Bronchial epithelial cell (primary cell): ENCODE measurements around the gene TLE5. TPM values are rescaled to one million over a fixed set of nuclear protein-coding genes. Genes with fewer than 3 reads are reported as not detected.
A peak's percentile ranks its signal among the peaks of the same experiment; 100 is the strongest.

ENCODE experiments used
- DNase-seq: peaks from one replicate; pipeline ENCODE4 v3.0.0-alpha.2; 2010; ENCODE audit warnings: low read depth
- FAIRE-seq: peaks from 2 replicates; lab custom pipeline; 2011; peaks lifted over from hg19 to GRCh38; lab: Jason Lieb, UNC
- H3K27me3 ChIP-seq: 2 replicates; pipeline ENCODE4 v1.5.1; 2011; ENCODE audit warnings: low read length; ENCODE audit not compliant: control insufficient read depth, insufficient read depth
- H3K36me3 ChIP-seq: 2 replicates; pipeline ENCODE4 v1.5.1; 2011; ENCODE audit warnings: low read length; ENCODE audit not compliant: control insufficient read depth, insufficient read depth
- H3K4me3 ChIP-seq: 2 replicates; pipeline ENCODE4 v1.5.1; 2011; ENCODE audit warnings: mild to moderate bottlenecking, low read depth, low read length, control low read depth
- CTCF ChIP-seq: IDR thresholded peaks from 2 replicates; pipeline ENCODE4 v1.5.1; 2011; ENCODE audit warnings: mild to moderate bottlenecking, moderate library complexity, low read length, control low read depth, inconsistent platforms; ENCODE audit not compliant: insufficient read depth, severe bottlenecking
- total RNA-seq: library from RNA; depleted of rRNA; stranded (reverse); fragments of >200 nt; gene quantifications from 2 replicates; pipeline ENCODE4 v1.2.1, GENCODE V29; 2014

Gene TLE5
- total RNA-seq, 1 donor from 2014 or later = 144 TPM

- FAIRE-seq (no peak), DNase-seq (peak; percentile 19)
- Histone ChIP-seq H3K36me3 (peaks cover 19% of the 10 kb centered on the region), H3K4me3 (no peak overlapping the region), H3K27me3 (no peaks in the 10 kb centered on the region)
- no peak for TF ChIP-seq CTCF
Measured at GRCh38 chr19:3056417-3057088, 5.7 kb downstream of the TLE5 start.

- FAIRE-seq (no peak), DNase-seq (peak; percentile 82)
- Histone ChIP-seq H3K27me3 (no peaks in the 10 kb centered on the region), H3K36me3 (peaks cover 19% of the 10 kb centered on the region), H3K4me3 (no peak overlapping the region)
- TF ChIP-seq CTCF = no peak
Measured at GRCh38 chr19:3055741-3056416, 6.4 kb downstream of the TLE5 start.

GRCh38 chr19:3054972-3055740, 7.1 kb downstream of the TLE5 start:
- peak; percentile 82 for DNase-seq
- H3K4me3 ChIP-seq = no peak overlapping the region
- TF ChIP-seq CTCF = no peak
- peak; percentile 99 for FAIRE-seq
- H3K27me3 ChIP-seq = no peaks in the 10 kb centered on the region
- peaks cover 19% of the 10 kb centered on the region for H3K36me3 ChIP-seq

- Histone ChIP-seq H3K36me3 (peaks cover 15% of the 10 kb centered on the region), H3K4me3 (no peak overlapping the region), H3K27me3 (no peaks in the 10 kb centered on the region)
- no peak for FAIRE-seq
- no peak for TF ChIP-seq CTCF
- DNase-seq = no peak
Measured at GRCh38 chr19:3054265-3054971, 7.9 kb downstream of the TLE5 start.

- DNase-seq (no peak), FAIRE-seq (no peak)
- Histone ChIP-seq H3K4me3 (no peak overlapping the region), H3K27me3 (no peaks in the 10 kb centered on the region), H3K36me3 (peaks cover 14% of the 10 kb centered on the region)
- no peak for TF ChIP-seq CTCF
Measured at GRCh38 chr19:3053780-3054179, 8.5 kb downstream of the TLE5 start.
